OCI-M1 (cell line): Measurements from ENCODE around the gene DPYSL3.

Source experiments
- DNase-seq: peaks from one replicate; lab custom pipeline; 2025; lab: John Stamatoyannopoulos, UW

DPYSL3 gene

DNA sequence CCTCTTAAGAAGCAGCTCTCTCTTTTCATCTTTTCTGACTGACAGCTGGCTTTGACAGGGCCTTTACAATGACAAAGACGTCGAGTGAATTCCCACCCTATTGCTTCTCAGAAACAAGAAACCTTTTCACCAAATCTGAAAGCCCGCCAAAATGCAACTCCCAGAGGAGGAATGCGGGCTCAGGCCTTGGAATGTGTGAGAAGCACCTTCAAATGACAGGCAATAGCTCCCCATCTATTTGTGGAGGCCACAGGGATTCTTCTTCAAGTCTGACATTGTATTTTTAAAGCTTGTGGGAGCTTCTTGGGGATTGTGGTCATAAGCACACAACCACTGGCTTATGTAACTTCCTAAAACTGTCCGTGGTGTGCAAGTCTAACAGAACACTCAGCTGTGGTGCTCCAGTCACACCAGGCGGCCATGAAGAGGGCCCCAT, 72.7 kb downstream of the DPYSL3 start:
- peak; percentile 2 for DNase-seq

DNA sequence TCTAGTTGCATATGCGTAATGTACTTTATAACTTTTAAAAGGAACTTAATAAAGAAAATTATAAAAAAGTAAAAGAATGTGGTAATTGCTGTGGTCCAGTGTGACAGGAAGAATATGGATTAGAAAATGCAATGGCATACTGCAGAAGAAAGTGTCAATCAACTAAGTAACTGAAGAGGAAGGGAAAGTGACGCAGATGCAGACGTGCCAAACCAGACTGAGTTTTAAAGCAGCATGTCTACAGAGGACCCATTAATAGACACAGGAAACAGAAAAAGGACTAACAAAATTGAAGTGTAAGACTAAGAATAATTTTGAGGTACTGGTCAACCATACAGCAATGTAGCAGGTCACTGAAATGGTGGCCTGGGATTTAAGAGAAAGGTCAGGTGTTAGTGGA, 73.3 kb downstream of the DPYSL3 start:
- no peak for DNase-seq

DNA sequence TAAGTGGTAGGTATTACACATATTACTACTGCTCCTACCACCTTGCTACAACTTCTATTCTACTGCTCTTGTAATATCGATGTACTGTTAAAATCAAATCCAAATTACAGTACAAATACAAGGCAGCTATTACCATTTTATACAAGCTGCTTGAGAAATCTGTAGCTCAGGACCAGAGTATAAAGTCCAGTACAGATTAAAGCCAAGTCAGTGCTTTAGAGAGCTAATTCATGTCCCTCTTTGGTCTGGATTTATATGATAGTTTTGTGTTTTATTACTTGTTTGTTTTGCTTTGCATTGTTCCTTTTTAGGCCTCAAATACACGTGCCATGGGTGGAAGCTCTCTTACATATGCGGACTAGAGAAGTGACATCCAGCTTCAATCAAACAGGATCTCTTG, 75.8 kb downstream of the DPYSL3 start:
- DNase-seq: no peak

DNA sequence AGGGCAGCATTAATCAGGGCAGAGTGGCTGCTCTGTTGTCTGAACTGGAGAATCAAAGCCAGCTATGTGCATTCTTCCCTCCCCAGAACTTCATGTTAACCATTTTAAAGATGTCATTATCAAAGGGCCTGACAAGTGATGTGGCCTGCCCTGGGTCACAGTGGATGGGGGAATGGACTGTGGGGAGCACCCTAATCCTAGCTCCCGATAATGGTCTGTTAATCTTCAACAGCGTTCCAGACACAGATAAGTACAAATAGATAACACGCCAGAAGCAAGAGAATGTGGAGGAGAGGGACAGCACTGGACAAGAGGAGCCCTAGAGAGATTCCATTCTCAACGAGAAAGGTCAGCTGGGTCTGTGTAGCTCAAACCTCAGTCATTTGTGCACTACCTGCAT, 77.5 kb downstream of the DPYSL3 start:
- no peak for DNase-seq

DNA sequence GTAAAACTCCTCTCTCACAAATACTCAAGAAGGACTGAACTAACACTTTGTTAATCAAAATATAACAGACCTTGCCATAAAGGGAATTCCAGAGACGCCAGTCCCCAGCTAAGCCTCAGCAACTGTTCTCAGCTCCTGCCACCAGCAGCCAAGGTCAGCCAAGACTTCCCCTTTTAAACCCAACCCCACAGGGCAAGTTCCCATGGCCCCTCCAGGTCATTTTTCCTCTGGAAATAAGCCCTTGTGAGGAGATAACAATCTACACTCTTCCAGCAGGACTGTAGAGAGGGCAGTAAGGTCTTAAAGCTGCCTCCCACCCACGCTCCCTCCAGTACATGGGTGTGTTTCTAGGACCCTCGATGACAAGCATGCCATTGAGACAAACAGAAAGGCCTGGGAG, 78.3 kb downstream of the DPYSL3 start:
- DNase-seq: no peak

DNA sequence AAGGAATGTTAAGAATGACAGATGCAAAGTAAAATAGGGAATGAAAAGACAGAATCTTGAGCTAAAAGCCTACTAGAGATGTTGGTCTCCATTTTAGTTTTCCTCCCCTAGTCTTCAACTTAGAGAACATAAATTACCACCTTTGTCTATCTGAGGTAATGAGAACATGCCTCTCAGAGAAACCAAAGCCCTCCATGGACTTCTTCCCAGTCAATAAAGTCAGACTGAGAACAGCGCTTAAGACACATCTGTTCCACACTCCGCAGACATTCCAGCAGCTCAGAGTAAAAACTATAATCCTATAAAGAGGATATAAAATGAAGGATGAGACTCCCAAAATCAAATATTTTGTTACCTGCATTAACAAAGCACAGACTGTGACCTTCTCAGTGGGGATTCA, 79.2 kb downstream of the DPYSL3 start:
- DNase-seq: no peak

DNA sequence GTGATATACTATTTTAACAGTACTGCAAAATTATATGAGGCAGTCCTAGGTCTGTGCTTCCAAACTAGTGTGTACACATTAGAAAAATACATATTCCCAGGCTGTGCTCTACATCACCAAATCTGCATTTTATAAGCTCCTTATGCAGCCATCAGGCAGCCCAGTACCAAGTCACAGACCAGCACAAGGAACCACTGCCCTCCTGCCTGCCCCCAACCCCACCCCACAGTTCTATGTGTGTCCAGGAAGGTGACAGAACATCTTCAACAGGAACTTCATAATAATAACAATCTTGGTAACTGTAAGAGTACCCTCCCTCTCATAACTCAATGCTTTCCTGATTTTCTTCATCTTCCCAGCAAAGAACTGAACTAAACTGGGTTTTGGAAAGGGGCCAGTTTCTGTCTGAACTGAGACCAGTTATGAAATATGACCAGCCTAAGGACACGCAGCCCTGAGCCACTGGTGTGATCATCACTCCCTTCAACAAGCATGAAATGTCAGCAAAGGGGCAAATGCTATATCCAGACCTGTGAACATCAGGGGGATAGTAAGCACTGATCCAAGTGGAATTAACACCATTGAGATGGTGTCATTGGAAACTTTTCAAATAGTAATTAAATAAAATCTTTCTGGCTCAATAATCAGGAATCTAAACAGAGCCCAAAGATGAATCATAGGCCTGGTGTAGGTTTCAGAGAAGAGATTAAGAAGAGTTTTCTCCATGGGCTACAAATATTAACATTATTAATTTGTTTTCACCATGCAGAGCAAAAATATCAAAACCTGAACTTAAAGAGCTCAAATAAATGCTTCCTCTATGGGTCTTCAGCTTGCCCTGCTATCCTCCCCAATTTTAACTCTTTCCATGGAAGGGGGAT, 82.1 kb downstream of the DPYSL3 start:
- DNase-seq: no peak

DNA sequence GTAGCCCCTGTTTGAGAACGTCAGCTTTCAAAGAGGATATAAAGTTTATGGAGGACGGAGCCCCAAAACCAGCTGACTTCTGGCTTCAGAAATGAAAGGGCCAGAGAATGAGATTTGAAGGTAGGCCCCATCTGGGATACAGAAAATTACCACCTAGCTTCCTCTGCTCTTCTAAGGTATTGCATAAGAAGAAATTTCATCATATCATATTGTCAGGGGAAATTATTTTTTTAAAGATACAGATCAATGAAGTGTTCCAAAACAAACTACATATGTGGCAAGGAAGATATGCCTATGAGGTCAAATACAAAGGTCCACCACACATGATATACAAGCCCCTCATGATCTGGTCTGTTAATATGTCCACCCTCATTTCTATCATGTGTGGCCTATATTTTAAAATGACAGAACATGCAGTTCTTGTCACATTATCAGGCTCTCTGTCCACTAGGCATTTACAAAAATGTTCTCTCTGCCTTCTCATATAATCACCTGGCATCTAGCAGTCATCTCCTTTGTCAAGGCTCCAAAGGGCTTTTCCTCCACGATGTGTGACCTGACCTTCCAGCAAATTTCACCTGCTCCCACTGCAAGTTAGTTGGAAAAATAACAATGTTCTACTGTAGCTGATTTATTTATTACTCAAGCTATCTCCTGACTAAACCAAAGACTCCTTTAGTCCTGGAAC, 83.1 kb downstream of the DPYSL3 start:
- DNase-seq: no peak

DNA sequence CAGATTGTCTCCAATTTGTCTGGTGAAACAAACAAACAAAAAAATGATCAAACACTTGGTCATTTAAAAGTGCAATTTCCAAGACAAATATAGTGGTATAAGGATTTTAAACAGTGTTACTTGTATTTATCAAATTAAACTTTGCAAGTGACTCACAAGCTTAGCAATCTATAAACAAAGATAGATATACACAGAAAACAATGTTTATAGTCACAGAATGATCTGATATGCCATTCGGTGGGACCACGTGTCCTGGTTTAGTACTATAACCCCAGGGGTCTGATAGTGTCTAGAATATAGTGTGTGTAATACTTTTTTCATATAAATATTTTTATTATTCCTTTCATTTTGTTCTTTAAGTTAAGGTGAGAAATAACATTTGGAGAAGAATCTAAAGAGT, 91.3 kb downstream of the DPYSL3 start:
- DNase-seq: no peak

DNA sequence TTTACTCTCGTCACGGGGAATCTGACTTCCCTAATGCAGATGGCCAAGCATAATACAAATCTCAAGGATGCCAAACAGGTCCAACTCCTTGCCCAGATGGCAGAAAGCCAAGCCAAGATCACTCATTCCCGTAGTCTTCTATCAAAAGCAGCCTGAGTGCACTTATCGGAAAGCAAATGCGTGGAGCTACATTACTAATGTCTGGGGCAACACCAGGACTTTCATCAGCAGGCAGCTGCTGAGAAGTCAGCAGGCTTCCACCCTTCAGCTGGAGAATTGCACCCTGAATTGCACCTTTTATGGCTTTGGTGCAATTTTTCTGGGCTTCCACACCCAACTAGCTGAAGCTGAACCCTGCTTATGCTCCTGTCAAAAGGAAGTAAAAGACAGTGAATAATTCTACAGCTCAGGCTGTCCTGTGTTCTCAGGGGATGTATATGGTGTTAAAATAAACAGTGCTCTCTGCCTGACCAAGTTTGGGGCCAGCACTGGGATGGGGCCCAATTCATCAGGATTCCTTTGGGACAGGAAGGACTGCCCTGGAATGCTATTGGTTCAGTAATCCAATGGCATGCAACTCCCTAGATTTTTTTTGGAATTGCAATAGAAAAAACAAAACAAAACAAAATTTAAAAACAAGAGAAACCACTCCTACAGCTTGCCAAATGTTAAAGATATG, 92.6 kb downstream of the DPYSL3 start:
- DNase-seq: no peak

DNA sequence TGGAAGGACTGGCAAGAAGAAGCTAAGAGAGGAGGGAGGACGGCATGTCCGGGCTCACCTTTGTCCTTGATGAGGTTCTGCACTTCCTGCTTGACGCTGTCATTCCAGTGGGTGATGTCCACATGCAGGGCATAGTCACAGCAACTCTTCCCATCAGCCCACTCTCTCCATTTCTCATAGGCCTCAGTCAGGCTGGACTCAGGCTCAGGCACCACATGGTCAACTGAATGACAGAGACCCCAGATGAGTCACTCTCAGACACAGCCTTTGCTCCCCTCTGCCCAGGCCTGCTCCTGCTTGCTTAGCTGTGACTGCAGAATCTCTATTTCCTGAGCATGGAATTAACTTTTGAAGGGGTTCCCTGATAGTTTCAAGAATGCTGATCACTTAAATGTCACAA, 94.2 kb downstream of the DPYSL3 start:
- no peak for DNase-seq

DNA sequence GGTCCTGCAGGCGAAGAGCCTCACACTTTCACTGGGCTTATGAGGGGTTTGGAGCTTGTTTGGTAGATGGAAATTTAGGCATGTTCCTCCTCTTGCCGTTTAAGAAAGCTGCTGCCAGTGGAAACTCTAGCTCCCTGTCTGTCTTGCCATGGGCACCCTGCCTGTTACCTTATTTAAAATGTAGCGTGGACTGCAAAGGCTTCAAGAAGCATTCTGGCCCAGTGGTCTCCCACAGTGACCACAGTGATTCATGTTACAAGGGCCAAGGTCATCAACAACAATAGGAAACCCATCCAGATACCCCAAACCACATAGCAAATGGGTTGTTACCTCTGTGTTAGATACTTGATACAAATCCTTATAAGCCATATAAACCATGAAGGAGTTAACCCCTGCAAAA, 96.6 kb downstream of the DPYSL3 start:
- DNase-seq: no peak

DNA sequence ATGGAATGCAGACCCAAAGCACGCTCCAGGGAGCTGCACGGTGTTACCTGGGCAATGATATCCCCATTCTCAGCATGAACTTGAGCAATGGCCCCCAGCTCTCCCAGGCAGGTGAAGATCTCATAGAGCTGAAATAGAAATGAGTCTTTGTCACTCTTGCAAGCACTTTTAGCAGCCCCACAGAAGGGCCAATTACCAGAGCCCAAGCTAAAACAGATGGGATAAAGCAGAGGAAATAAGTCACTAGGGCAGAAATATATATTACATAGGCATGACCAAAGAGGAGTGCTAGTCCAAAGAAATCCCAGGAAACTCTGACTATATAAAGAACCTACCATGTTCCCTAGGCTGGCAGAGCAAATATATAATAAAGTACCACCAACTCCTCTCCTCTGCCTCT, 97.3 kb downstream of the DPYSL3 start:
- DNase-seq: no peak

DNA sequence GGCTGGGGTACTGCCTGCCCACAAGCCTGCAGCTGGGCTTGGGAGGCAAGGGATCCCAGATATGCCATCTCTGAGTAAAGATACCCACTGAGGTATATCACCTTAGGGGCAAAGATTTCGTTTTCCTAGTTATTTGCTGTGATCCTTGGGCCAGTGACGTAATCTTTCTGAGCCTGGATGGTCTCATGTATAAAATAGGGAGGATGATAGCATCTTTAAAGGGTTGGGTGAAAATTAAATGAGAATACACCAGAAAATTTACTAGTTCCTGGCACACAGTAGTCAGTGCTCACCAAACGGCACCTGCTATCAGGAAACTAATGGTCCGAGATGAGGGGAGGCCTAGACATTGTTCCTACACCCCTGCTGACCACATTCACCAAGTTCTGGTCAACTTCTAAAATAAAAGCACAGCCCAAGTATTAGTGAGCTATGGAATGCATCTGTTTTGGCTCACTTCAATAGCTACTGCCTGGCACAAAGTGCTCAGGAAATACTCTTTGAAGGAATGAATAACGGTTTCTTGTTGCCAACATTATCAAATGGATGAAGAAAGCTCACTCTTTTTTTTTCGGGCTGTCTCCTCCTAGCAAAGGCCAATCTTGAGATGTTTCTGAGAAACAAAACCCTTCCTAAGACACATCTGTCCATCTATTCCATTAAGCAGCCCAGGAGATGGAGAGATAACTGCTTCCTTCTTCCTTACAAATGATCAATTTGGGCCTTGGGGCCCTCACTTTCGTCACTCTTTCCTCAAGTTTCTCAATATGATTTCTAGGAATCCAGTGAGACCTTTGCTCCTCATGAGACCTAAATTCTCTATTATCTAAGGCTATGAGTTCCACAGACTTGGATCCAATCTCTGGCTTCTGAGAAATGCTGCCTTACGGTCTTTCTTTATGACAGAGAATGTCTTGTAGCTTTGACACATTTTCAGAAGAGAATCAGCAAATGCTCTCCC, 98.2 kb downstream of the DPYSL3 start:
- DNase-seq: no peak

DNA sequence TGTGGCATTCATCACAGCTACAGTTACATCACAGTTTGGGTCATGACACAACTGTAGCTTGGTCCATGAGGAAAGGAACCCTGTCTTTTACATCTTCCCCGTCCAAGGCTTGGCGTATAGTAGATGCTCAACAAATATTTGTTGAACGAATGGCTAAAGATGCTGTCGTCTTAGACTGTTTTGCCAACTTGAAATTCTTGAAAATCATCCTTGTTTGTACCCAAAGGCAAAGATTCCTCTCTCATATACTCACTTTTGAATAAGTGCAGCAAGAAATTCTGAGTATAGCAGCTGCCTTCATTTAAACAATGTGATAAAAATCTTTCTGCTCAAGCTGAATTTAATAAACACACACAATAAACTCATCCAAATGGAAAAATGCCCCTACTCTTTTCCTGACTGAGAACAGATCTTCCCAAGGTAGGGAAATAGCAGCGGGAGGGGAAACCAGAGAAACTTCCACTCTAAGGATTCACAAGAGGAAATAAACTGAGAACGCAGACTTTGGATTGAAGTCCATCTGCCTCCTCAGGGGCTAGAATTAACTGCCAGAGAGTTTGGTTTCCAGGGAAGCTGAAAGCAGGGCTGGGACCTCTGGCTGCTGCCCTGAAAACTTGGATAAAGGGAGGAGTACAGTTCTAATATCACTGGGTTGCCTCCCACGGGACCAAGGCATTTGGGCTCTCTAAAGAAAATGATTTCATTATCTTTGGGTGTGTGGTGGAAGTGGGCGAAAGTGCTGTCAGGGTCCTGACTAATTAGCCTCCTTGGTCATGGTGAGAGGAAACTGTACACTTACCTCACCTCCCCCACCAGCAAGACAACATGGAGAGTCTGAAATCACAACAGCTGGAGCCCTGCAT, 99.1 kb downstream of the DPYSL3 start:
- no peak for DNase-seq

DNA sequence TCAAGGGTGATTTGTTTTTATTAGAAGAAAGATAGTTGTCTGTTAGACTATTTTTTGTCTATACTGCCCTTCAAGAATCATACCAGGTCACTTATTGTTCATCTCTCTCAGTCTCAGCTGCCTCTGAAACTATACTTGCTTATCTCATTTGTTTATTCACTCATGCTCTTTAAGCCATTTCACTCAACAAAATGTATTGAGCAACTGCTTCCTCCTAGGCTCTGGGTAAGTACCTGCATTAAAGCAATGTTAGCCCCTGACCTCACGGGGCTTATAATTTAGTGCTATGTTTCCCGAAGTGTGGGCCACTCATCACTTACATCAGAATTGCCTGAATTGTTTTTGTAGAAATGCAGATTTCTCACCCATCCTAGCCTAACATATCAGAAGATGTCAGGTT, 100.9 kb downstream of the DPYSL3 start:
- DNase-seq: no peak

DNA sequence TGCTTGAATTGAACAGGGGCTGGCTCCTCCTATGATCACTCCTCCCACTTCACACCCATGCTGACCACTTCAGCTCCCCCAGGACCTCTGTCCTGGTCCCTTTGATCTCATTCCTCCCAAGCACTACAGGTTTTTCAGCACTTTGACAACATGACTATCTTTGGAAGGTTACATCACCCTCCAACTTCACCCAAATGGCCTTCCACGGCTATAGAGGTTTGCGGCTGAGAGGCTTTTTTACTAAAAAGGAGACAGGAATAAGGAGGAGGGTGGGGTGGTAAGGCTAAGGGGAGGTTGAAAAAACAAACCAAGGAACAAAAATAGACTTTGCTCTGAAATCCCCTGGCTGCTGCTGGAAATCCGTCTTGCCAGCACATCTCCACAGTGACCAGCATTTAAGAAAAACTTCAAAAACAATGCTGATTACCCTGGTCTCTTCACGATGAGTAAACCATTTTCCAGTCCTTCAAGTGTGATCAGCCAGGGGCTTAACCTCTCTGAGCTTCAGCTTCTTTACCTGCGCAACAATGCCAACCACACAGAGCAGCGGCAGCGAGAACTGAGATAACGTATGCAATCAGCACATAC, 102.7 kb downstream of the DPYSL3 start:
- no peak for DNase-seq

DNA sequence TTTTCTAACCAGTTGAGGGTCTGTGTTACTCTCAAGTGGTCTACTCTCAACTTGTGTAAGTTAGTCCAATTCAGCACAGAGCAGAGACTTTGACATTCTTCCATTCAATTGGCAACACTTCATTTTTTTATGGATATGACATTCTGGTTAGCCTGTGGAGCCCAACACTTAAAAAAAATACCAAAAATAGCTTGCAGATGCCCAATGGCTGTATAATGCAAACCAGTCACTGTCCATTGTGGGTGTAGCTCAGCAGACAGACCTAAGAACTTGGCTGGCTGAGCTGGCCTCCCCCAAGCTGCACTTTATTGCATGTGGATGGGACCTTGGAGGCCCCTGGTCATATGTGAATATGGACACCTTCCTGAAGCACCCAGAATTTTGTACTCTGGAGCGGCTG, 103.2 kb downstream of the DPYSL3 start:
- DNase-seq: no peak

DNA sequence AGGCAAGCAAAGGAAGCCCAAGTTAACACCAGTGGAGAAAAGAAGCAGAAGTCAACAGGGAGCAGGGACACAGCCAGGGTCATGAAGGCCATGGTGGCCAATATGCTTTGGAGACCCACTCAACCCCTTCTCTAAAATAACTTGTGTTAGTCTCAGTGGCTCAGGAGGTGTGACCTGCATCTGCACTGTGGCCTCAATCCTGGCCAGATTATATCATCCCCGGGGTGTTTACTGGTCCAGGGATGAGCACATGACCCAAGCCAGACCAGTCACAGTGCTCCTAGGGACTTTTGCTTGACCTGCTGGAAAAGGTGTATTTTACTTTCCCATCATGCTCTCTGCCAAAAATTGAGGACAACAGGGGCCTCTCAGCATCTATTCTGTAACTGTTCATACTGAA, 105.2 kb downstream of the DPYSL3 start:
- no peak for DNase-seq
